Parathyroid adenoma (tissue), 2 donors: ENCODE data around the gene HPX.
A peak's percentile ranks its signal among the peaks of the same experiment; 100 is the strongest.

Experiments used
- H2AFZ ChIP-seq: fragments of 300-600 bp; sonication (generic); one replicate; pipeline ENCODE4 v1.7.0; 2017; ENCODE audit warnings: antibody characterized with exemption, mild to moderate bottlenecking
- H3K27ac ChIP-seq: fragments of 300-600 bp; sonication (generic); one replicate; pipeline ENCODE4 v1.7.0; 2017
- H3K27me3 ChIP-seq: fragments of 300-600 bp; sonication (generic); one replicate; pipeline ENCODE4 v1.7.0; 2017; ENCODE audit warnings: low read length; ENCODE audit not compliant: control insufficient read depth, insufficient read depth
- H3K36me3 ChIP-seq: fragments of 300-600 bp; sonication (generic); one replicate; pipeline ENCODE4 v1.7.0; 2017; ENCODE audit warnings: low read length; ENCODE audit not compliant: control insufficient read depth, insufficient read depth
- H3K4me1 ChIP-seq: fragments of 300-600 bp; sonication (generic); one replicate; pipeline ENCODE4 v1.7.0; 2017; ENCODE audit warnings: control low read depth
- H3K4me2 ChIP-seq: fragments of 300-600 bp; sonication (generic); one replicate; pipeline ENCODE4 v1.7.0; 2017; ENCODE audit warnings: low read length
- H3K4me3 ChIP-seq: fragments of 300-600 bp; sonication (generic); one replicate; pipeline ENCODE4 v1.7.0; 2017; ENCODE audit warnings: low read depth, low read length
- H3K79me2 ChIP-seq: fragments of 300-600 bp; sonication (generic); one replicate; pipeline ENCODE4 v1.7.0; 2017; ENCODE audit warnings: control low read depth
- H3K9ac ChIP-seq: fragments of 300-600 bp; sonication (generic); one replicate; pipeline ENCODE4 v1.7.0; 2017; ENCODE audit warnings: mild to moderate bottlenecking
- H3K9me3 ChIP-seq: fragments of 300-600 bp; sonication (generic); one replicate; pipeline ENCODE4 v1.7.0; 2017; ENCODE audit warnings: low read length; ENCODE audit not compliant: control insufficient read depth
- TF ChIP-seq, protein P1 (sequence below): fragments of 300-600 bp; sonication (generic); IDR thresholded peaks from one replicate; pipeline ENCODE4 v1.7.0; 2017; ENCODE audit warnings: antibody characterized with exemption, mild to moderate bottlenecking
- donor health status: primary hyperparathyroidism.

Gene HPX

DNA sequence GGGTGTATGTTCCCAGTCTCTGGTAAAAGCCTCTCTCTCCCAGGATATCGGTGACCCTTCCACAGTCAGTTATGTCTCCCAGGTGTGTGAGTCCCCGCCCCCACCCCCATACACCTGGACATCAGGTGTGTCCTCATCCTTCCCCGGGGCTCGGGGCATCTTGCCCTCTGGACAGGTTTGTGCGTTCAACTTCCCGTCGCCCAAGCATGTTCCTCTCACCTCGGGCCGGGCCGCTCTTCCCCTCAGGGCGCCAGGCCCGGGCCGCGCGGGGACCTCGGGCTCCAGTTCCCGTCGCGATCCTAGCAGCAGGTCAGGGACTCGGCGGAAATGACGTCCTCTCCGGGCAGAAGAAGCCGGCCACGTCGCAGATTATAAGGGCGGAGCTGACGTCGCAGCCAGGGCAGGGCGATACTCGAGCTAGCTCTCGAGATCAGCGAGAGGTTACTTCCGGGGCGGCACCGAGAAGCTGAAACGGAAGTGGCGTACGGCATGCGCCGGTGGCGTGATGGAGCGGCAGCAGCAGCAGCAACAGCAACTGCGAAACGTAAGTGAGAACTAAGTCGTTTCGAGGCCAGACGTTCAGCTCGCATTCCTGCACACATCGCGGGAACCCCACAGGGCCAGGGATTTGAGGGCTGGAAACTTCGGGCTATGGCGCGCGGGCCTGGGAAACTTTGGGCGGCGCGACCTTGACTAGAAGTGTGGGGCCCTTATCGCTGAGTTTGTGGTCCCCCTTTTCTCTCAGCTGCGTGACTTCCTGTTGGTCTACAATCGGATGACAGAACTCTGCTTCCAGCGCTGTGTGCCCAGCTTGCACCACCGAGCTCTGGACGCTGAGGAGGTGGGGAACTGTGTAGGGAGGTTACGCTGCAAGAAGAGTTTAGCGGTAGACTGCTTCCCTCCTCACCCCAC is 40.5 kb upstream of the HPX start, which contains the start of the genes ARFIP2 and TIMM10B:
Gene ARFIP2, minus strand, starts transcription at position 320 of the 912 bp plus-strand sequence. CDS start 910 bp downstream, outside the sequence.
Gene TIMM10B, plus strand, starts transcription at position 490 of the 912 bp plus-strand sequence. Its CDS starts 16 bp downstream, at position 506.
- peak within 1 kb of the TSS; percentile 37 for H3K9ac ChIP-seq
- peak within 1 kb of the TSS; percentile 72 for H3K27ac ChIP-seq
- H3K4me3 ChIP-seq: peak within 1 kb of the TSS; percentile 84
- TF ChIP-seq, protein P1, sequence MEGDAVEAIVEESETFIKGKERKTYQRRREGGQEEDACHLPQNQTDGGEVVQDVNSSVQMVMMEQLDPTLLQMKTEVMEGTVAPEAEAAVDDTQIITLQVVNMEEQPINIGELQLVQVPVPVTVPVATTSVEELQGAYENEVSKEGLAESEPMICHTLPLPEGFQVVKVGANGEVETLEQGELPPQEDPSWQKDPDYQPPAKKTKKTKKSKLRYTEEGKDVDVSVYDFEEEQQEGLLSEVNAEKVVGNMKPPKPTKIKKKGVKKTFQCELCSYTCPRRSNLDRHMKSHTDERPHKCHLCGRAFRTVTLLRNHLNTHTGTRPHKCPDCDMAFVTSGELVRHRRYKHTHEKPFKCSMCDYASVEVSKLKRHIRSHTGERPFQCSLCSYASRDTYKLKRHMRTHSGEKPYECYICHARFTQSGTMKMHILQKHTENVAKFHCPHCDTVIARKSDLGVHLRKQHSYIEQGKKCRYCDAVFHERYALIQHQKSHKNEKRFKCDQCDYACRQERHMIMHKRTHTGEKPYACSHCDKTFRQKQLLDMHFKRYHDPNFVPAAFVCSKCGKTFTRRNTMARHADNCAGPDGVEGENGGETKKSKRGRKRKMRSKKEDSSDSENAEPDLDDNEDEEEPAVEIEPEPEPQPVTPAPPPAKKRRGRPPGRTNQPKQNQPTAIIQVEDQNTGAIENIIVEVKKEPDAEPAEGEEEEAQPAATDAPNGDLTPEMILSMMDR: no peak
- peaks cover 4% of the 10 kb centered on the region for H3K4me1 ChIP-seq
- peak within 1 kb of the TSS; percentile 86 for H3K4me2 ChIP-seq
- no peaks in the 10 kb centered on the region for H3K9me3 ChIP-seq
- H3K79me2 ChIP-seq: peaks cover 10% of the 10 kb centered on the region
- H3K36me3 ChIP-seq: no peaks in the 10 kb centered on the region
- no peaks in the 10 kb centered on the region for H3K27me3 ChIP-seq
- H2AFZ ChIP-seq: peak within 1 kb of the TSS; percentile 73

DNA sequence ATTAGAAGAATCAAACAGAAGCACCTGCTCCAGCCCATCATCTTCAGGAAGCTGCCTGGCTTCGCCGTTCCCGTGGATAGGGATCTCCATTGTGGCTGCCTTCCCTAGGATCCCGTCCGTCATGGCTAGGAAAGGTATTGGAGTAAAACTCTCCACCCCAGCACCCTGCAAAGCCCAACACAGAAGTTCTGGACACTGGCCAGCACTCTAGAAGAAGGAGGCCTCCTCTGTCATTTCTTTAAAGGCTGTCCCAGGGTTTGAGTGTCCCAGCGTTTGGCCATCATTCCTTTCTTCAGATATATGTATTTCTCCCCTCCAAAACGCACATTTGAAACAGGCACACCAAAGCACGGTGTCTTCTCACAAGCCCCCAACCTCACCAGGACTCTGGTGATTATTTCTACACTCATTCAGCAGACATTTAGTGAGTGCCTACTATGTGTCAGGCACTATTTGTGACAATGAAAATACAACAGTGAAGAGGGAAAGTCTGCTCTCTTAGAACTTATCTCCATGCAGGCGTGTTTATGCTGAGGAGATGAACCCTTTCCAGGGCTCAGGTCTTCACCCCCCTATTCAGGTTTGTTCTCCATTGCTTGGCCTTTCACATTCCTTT is 39.6 kb upstream of the HPX start:
- peak overlapping the region; percentile 37 for H3K9ac ChIP-seq
- no peak overlapping the region for H2AFZ ChIP-seq
- H3K27me3 ChIP-seq: no peaks in the 10 kb centered on the region
- H3K4me1 ChIP-seq: peaks cover 4% of the 10 kb centered on the region
- H3K27ac ChIP-seq: peak overlapping the region; percentile 72
- TF ChIP-seq, protein P1: no peak
- peaks cover 10% of the 10 kb centered on the region for H3K79me2 ChIP-seq
- H3K4me3 ChIP-seq: peak overlapping the region; percentile 84
- no peaks in the 10 kb centered on the region for H3K9me3 ChIP-seq
- peak overlapping the region; percentile 86 for H3K4me2 ChIP-seq
- no peaks in the 10 kb centered on the region for H3K36me3 ChIP-seq

DNA sequence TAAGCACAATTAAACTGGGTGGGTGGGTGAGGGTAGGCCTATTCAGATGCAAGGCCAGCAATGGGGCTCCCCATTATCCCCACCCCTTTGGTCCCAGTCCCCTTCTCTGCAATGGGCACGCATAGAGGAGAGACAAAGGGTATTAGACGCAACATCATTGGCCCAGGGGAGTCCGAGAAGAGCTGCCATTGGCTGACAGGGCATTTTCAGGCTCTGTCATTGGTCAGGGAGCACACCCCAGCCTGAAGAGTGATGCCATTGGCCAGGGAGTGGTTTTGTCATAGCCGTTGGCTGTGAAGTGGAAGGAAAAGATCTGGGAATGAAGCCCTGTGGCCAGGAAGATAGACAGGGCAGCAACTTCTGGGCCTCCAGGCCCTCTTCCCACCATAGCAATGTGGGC is 35.8 kb upstream of the HPX start:
- no peak overlapping the region for H3K27ac ChIP-seq

DNA sequence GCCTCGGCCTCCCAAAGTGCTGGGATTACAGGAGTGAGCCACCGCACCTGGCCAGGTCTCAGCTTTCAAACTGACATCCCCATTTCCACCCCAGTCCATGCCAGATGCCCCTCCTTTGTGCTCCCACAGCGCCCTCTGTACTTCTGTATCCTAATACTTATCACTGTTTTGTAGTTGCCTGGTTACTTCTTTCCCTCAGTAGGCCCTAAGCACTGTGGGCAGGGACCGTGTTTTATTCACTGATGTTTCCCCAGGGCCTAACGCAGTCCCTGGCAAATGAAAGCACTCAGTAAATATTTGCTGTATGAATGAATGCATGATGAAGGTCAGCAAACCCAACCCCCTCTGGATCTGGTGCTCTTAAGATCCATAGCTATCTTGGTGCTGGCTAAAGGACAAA is 35.1 kb upstream of the HPX start:
- no peak overlapping the region for H3K9ac ChIP-seq
- no peak overlapping the region for H3K4me2 ChIP-seq
- H3K27me3 ChIP-seq: no peaks in the 10 kb centered on the region
- no peak overlapping the region for H3K27ac ChIP-seq
- peaks cover 3% of the 10 kb centered on the region for H3K79me2 ChIP-seq
- H2AFZ ChIP-seq: no peak overlapping the region
- TF ChIP-seq, protein P1: no peak
- H3K9me3 ChIP-seq: no peaks in the 10 kb centered on the region
- H3K36me3 ChIP-seq: no peaks in the 10 kb centered on the region
- H3K4me3 ChIP-seq: no peak overlapping the region
- H3K4me1 ChIP-seq: peaks cover 4% of the 10 kb centered on the region

More for the DNA sequence above, 35.8 kb upstream of the HPX start:
- no peak overlapping the region for H2AFZ ChIP-seq
- H3K36me3 ChIP-seq: no peaks in the 10 kb centered on the region
- no peak overlapping the region for H3K4me3 ChIP-seq
- H3K4me1 ChIP-seq: peaks cover 4% of the 10 kb centered on the region
- H3K27me3 ChIP-seq: no peaks in the 10 kb centered on the region
- H3K79me2 ChIP-seq: peaks cover 3% of the 10 kb centered on the region
- TF ChIP-seq, protein P1: no peak
- no peak overlapping the region for H3K4me2 ChIP-seq
- no peaks in the 10 kb centered on the region for H3K9me3 ChIP-seq
- no peak overlapping the region for H3K9ac ChIP-seq
